Measurements from ENCODE around the gene MCFD2. TPM values are rescaled to one million over a fixed set of nuclear protein-coding genes. Genes with fewer than 3 reads are reported as not detected.
"Not testable (repeated sequence)": the region's sequence is repeated elsewhere in the genome, so short reads cannot be mapped to it uniquely, and the experiment has no call there.

MCFD2 gene
- total RNA-seq, 2 experiments from 2014 or later: 30.5 to 35.8 TPM

DNA sequence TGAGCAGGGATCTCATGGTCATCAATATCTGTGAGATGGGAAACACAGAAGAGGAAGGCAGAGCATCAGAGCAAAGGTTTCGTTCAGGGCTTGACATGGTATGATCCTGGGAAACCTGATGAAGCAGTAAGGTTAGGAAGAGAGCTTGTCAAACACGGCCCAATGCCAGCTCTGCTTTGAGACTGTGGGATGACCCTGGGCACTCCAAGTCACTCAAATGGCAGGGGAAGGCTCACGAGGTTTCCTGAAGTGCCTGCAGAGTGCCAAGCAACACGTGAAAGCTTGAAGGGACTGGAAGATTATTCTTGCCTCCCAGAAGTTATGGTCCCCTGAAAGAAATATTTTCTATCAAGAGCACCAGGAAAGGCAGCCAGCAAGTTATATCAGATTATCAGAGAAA lies 6.5 kb downstream of the MCFD2 start:
- no peaks in the 10 kb centered on the region for H3K27me3 Mint-ChIP-seq
- H3K9me3 Mint-ChIP-seq (ENCODE audit: low read depth): no peaks in the 10 kb centered on the region
- CTCF ChIA-PET: interaction anchor here (0.8 to 1.4 kb wide), 3 partner anchors 10 to 414 kb away, joined by 3 to 5 read pairs (median 5); no protein-coding TSS in a partner anchor
- H3K4me1 Mint-ChIP-seq: peaks cover 29% of the 10 kb centered on the region
- H3K4me3 Mint-ChIP-seq: no peak overlapping the region
- DNase-seq (no peak), ATAC-seq (no peak)
- H3K27ac Mint-ChIP-seq: no peak overlapping the region
- H3K36me3 Mint-ChIP-seq: peaks cover 27% of the 10 kb centered on the region

- Mint-ChIP-seq H3K4me1 (peaks cover 16% of the 10 kb centered on the region), H3K36me3 (peaks cover 28% of the 10 kb centered on the region)
- CTCF ChIA-PET; H3K4me3 Mint-ChIP-seq; ATAC-seq; H3K27ac Mint-ChIP-seq; DNase-seq; H3K27me3 Mint-ChIP-seq; H3K9me3 Mint-ChIP-seq (ENCODE audit: low read depth): not testable (repeated sequence)
These were observed 10.5 kb downstream of the MCFD2 start for GRCh38 chr2:46904908-46905678.

DNA sequence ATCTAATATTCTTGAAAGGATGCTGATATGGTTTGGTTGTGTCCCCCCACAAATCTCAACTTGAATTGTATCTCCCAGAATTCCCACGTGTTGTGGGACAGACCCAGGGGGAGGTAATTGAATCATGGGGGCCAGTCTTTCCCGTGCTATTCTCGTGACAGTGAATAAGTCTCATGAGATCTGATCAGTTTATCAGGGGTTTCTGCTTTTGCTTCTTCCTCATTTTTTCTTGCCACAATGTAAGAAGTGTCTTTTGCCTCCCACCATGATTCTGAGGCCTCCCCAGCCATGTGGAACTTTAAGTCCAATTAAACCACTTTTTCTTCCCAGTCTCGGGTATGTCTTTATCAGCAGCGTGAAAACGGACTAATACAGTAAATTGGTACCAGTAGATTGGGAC lies 12.6 kb downstream of the MCFD2 start:
- H3K9me3 Mint-ChIP-seq (ENCODE audit: low read depth); H3K4me3 Mint-ChIP-seq; H3K27me3 Mint-ChIP-seq; ATAC-seq; DNase-seq; H3K4me1 Mint-ChIP-seq; H3K27ac Mint-ChIP-seq; CTCF ChIA-PET: not testable (repeated sequence)
- H3K36me3 Mint-ChIP-seq: peaks cover 19% of the 10 kb centered on the region

DNA sequence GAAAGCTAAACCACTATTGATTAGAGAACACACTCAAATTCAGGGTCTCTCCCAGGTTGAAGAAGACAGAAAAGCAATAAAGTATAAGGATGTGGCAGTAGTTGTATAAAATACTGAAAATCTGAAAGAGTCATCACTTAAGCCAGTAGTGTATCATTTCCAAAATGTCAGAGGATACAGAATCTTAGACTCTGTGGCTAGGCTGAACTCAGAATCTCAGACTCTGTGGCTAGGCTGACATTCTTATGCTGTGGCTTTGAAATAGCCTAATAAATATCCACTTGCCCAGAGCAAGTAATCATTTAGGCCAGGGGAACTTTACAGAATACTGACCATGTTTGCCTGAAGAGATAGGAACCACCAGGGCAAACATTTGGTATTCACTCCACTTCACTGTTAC lies 13.1 kb downstream of the MCFD2 start:
- no peak overlapping the region for H3K27ac Mint-ChIP-seq
- H3K9me3 Mint-ChIP-seq (ENCODE audit: low read depth): no peaks in the 10 kb centered on the region
- ATAC-seq (no peak), DNase-seq (no peak)
- CTCF ChIA-PET: no interaction called here
- peaks cover 14% of the 10 kb centered on the region for H3K36me3 Mint-ChIP-seq
- H3K4me3 Mint-ChIP-seq: no peak overlapping the region
- no peaks in the 10 kb centered on the region for H3K27me3 Mint-ChIP-seq
- no peaks in the 10 kb centered on the region for H3K4me1 Mint-ChIP-seq

DNA sequence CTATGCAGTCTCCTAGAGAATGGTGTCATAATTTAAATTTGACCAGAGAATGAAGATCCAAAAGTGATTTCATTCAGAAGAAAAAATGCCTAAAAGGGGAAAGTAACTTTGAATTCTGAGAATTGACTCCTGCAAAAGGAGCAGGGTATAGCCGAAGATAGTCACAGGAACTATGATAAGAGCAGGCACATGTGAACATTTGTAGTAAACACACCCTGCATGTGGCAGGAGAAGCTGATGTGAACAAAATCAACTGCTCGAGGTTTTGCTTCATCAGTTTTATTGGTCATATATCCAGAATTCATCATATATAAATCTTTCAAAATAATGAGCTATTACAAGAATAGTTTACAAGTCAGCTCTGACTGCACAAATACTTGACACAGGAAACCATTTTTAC lies 14.0 kb downstream of the MCFD2 start:
- Mint-ChIP-seq H3K36me3 (peaks cover 12% of the 10 kb centered on the region), H3K27ac (no peak overlapping the region), H3K4me1 (no peaks in the 10 kb centered on the region), H3K9me3 (ENCODE audit: low read depth) (no peaks in the 10 kb centered on the region), H3K27me3 (no peaks in the 10 kb centered on the region), H3K4me3 (no peak overlapping the region)
- ATAC-seq (no peak), DNase-seq (no peak)
- CTCF ChIA-PET: no interaction called here

GRCh38 chr2:46900381-46900780 lies 15.2 kb downstream of the MCFD2 start:
- no peak for DNase-seq
- CTCF ChIA-PET: no interaction called here
- Mint-ChIP-seq H3K4me3 (no peak overlapping the region), H3K36me3 (peaks cover 7% of the 10 kb centered on the region), H3K27ac (no peak overlapping the region), H3K4me1 (no peaks in the 10 kb centered on the region), H3K27me3 (no peaks in the 10 kb centered on the region), H3K9me3 (ENCODE audit: low read depth) (no peaks in the 10 kb centered on the region)
- ATAC-seq: no peak

DNA sequence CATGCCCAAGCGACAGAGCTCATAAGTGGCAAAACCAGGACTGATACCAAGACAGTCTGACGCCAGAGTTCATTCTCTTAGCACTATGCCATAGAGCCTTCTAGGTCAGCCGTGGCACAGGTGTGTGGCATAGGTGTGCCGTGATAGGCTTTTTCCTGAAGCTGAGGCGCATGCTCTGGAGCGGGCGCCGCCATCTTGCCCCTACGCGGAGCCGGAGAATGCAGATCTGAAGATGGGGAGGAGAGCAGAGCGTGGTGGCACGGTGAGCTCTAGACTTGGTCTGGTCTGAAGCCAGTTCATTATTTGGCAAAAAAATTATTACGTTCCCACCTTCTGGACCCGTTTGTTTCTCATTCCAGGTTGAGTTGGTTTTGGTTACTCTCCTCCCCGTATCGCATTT lies 16.6 kb downstream of the MCFD2 start:
- CTCF ChIA-PET: no interaction called here

GRCh38 chr2:46898024-46898423 lies 17.6 kb downstream of the MCFD2 start:
- no peak overlapping the region for H3K27ac Mint-ChIP-seq
- no peaks in the 10 kb centered on the region for H3K36me3 Mint-ChIP-seq
- CTCF ChIA-PET: no interaction called here
- H3K9me3 Mint-ChIP-seq (ENCODE audit: low read depth): no peaks in the 10 kb centered on the region
- no peaks in the 10 kb centered on the region for H3K4me1 Mint-ChIP-seq
- H3K27me3 Mint-ChIP-seq: no peaks in the 10 kb centered on the region
- ATAC-seq: no peak
- no peak for DNase-seq
- H3K4me3 Mint-ChIP-seq: no peak overlapping the region

More for the DNA sequence above, 16.6 kb downstream of the MCFD2 start:
- Mint-ChIP-seq H3K27me3 (no peaks in the 10 kb centered on the region), H3K27ac (no peak overlapping the region), H3K9me3 (ENCODE audit: low read depth) (no peaks in the 10 kb centered on the region), H3K4me1 (no peaks in the 10 kb centered on the region), H3K4me3 (no peak overlapping the region), H3K36me3 (peaks cover 1% of the 10 kb centered on the region)
- ATAC-seq (no peak), DNase-seq (no peak)

- H3K9me3 Mint-ChIP-seq (ENCODE audit: low read depth): no peaks in the 10 kb centered on the region
- H3K27ac Mint-ChIP-seq: no peak overlapping the region
- DNase-seq (no peak), ATAC-seq (no peak)
- no peaks in the 10 kb centered on the region for H3K36me3 Mint-ChIP-seq
- CTCF ChIA-PET: no interaction called here
- H3K4me3 Mint-ChIP-seq: no peak overlapping the region
- H3K4me1 Mint-ChIP-seq: no peaks in the 10 kb centered on the region
- no peaks in the 10 kb centered on the region for H3K27me3 Mint-ChIP-seq
These were observed 22.2 kb downstream of the MCFD2 start for GRCh38 chr2:46893269-46893939.

GRCh38 chr2:46891956-46892553 lies 23.6 kb downstream of the MCFD2 start:
- H3K27me3 Mint-ChIP-seq: peaks cover 2% of the 10 kb centered on the region
- ATAC-seq: no peak
- no peak overlapping the region for H3K4me3 Mint-ChIP-seq
- DNase-seq: no peak
- no peaks in the 10 kb centered on the region for H3K4me1 Mint-ChIP-seq
- CTCF ChIA-PET: interaction anchor here (1.1 kb wide), 1 partner anchor 242 kb away, joined by 4 read pairs; no protein-coding TSS in a partner anchor
- no peaks in the 10 kb centered on the region for H3K36me3 Mint-ChIP-seq
- H3K27ac Mint-ChIP-seq: no peak overlapping the region
- no peaks in the 10 kb centered on the region for H3K9me3 Mint-ChIP-seq (ENCODE audit: low read depth)

- Mint-ChIP-seq H3K36me3 (no peaks in the 10 kb centered on the region), H3K4me1 (no peaks in the 10 kb centered on the region), H3K4me3 (no peak overlapping the region), H3K27me3 (peaks cover 23% of the 10 kb centered on the region), H3K27ac (no peak overlapping the region), H3K9me3 (ENCODE audit: low read depth) (no peaks in the 10 kb centered on the region)
- no peak for DNase-seq
- no peak for ATAC-seq
- CTCF ChIA-PET: interaction anchor here (1.1 to 1.9 kb wide), 4 partner anchors 18 to 417 kb away, joined by 3 to 6 read pairs (median 4); no protein-coding TSS in a partner anchor
These were observed 27.1 kb downstream of the MCFD2 start for GRCh38 chr2:46888421-46888952.

DNA sequence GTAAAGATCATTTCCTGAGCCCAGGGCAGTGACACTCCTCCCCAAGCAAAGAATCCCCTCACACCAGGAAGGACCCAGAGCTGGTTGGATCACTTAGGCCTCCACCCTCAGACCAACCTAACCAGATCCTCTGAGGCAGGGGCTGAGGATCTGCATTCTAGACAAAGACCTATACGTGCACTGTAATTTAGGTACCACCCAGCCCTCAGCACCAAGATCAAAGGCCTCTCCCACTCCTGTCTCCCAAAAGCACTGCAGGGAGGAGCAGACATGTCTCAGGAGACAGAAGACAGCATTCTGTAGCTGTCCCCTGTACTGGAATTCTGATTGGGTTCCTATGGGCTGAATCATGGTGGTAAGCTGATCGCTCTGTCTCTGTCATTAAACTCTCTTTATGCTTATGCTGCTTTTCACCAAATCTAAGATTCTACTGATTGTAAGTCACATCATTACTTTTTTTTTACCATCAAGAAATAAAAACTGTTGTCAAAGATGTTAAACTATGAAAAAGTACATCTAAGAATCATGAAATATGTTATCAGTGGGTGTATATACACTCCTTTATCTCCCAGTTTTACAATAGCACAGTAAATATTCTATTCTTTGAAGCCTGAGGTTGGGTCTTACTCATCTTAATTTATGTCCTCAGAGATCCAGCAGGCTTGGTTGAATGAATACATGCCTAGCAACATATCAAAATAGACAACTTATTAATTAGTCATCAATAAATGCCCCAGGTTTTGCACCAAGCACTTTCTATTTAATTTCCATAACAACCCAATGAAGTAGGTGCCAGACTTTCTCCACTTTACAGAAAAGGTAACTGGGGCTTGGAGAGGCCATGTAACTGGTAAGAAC lies 28.3 kb downstream of the MCFD2 start:
- peaks cover 27% of the 10 kb centered on the region for H3K27me3 Mint-ChIP-seq
- CTCF ChIA-PET: interaction anchor here (0.8 to 1.9 kb wide), 9 partner anchors 10 to 425 kb away, joined by 3 to 6 read pairs (median 3); no protein-coding TSS in a partner anchor
- H3K27ac Mint-ChIP-seq: no peak overlapping the region
- no peak for ATAC-seq
- no peak overlapping the region for H3K4me3 Mint-ChIP-seq
- no peak for DNase-seq
- no peaks in the 10 kb centered on the region for H3K9me3 Mint-ChIP-seq (ENCODE audit: low read depth)
- H3K4me1 Mint-ChIP-seq: no peaks in the 10 kb centered on the region
- no peaks in the 10 kb centered on the region for H3K36me3 Mint-ChIP-seq

Measured in activated CD8-positive, alpha-beta memory T cell treated with anti-CD3 and anti-CD28 coated beads, Interleukin-2, amount 10 ng/mL, durations not matched to agents 7 days and 5 days (primary cell).